CD4-positive, alpha-beta T cell treated with Interleukin-4 for 4 hours (primary cell): ENCODE data around the gene GFI1B.
"Not testable (repeated sequence)": the region's sequence is repeated elsewhere in the genome, so short reads cannot be mapped to it uniquely, and the experiment has no call there.

Experiments
- DNase-seq: peaks from one replicate; pipeline ENCODE4 v3.0.0-alpha.2; 2020

The GFI1B gene

DNA sequence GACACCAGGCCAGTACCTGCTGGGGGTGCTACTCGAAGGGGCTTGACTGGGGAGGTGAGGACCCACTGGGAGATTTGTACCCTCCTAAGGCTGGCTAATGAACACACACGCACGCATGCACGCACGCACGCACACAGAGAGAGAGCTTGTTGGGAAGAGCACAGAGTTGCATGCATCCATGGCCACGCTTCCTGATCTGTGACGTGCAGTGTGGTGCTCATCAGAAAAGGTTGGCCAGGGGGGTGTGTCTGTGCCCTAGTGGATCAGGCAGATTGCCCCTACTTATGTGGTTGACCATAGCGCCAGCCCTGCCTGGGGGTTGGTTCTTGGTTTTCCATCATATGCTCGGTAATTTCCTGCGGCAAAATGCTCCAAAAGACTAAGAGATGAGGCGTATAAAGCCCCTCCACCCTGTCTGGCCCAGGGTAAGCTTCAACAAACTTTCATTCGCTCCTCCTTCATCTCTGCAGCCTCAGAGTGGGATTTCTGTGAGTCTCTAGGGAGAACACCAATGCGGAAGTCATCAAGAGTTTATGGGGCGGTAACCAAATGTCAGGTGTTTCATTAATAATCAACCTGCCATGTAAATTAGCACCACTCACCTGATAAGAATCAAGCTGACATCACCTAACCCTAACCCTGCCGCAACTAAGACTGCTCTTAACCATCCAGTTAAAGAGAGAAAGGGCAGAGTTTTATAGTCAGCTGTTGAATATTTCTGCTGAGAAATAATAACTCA lies 8.0 kb upstream of the GFI1B start:
- no peak for DNase-seq

DNA sequence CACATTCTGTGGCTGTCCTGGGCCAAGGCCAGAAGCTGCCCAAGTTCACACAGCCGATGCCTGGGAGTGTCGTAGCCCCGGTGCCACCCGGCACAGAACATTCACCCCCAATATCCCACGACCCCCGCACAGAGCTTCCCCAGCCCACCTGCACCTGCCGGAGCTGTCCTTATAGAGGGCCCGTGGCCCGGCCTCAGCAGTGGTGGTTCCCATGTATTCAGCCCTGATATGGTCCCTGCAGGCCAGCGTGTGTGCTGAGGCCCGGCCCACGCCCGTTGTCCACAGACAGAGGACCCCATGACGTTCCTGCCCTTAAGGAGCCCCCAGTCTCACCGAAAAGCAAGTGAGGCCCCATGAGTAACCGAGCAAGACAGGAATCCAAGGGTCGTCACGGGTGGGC lies 5.3 kb upstream of the GFI1B start:
- DNase-seq = no peak

DNA sequence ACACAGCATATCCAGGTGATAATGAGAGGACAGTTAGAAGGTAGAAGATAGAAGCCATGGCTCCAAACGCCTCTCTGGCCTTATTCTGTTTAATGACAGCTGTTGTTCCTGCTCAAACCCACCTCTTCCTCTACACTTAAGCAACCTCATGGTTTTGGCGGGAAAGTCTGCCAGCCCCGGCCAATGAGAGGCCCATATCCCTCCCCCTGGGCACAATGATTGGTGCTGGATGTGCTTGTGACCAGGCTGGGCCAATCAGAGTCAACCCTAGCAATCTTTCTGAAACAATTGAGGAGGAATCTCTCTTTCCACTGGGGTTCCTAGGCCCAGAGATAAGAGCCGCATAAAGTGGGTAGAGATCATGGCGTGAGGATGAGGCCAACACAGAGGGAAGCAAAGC lies 4.8 kb upstream of the GFI1B start:
- DNase-seq = no peak

DNA sequence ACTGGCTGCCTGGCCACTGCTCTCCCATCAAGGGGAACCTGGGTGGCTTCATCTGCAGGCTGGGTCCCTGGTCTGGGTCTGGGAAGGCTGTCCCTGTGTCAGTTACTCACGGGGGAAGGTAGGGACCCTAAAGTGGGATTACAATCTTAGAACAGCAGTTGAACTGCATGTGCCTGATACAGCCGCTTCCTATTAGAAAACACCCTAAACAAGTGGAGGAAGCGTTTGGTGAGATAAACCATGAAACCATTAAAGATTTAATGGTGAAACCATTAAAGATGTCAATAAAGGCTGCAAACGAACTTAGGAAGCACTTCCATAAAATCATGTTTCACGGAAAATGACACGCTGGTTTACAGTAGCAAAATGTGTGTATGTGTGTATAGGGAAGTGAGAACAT lies 2.5 kb upstream of the GFI1B start:
- no peak for DNase-seq

DNA sequence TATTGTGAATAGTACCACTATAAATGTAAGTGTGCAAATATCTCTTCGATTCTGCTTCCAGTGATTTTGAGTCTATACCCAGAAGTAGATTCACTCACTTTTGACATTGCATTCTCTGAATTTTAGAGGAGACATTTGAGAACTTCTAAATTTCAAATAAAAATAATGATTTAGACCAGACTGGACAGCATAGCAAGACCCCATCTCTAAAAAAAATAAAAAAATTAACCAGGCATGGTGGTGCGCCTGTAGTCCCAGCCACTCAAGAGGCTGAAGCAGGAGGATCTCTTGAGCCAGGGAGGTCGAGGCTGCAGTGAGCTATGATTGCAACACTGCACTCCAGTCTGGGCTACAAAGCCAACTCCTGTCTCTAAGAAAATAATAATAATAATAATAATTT lies 1.9 kb upstream of the GFI1B start:
- no peak for DNase-seq

DNA sequence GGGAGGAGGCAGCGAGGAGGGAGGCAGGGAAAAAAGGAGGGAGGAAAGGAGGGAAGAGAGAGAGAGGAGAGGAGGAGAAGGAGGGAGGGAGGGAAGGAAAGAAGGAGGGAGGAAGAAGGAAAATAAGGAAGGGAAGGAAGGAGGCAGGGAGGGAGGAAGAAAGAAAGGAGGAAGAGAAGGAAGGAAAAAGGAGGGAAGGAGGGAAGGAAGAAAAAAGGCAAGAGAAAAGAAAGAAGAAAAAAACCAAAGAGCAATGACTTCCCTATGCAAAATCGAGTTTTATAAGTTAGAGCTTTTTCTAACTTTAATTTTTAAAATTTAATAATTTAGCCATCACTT lies 413 bp upstream of the GFI1B start:
- DNase-seq = no peak

DNA sequence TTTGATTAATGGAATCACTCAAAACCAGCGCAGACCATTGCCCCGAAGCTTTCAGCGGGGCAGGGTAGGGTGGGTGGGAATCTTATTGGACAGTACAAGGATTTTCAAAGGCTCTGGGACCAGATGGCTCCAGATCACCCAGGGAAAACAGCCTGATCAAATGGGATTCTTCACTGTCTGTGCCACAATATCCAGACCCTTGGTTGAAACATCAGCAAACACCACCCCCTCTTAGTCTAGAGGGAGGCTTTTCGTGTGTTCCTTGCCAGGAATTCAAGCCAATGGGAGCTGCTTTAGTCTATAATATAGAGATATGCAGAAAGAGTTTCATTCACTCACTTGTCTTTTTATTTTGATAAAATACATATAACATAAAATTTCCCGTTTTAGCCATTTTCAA lies 1.7 kb downstream of the GFI1B start:
- DNase-seq = no peak

DNA sequence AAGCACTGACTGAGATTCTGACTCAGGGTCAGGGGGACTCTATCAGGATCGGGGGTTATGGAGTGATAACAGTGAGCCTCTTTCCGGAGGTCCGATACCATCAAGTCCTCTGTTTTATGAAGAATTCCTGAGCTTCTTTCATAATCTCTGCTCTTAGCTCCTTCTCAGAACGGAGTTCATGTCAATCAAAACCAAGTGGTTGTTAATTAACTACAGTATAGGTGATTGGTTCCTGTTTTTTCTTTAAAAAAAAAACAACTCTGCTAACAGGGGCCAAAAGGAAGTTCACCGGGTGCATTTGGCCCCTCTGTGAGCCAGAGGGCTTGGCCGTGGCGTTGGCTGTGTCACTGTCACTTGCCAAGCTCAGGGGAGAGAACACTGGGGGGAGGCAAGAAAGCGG lies 4.0 kb downstream of the GFI1B start:
- DNase-seq = no peak

DNA sequence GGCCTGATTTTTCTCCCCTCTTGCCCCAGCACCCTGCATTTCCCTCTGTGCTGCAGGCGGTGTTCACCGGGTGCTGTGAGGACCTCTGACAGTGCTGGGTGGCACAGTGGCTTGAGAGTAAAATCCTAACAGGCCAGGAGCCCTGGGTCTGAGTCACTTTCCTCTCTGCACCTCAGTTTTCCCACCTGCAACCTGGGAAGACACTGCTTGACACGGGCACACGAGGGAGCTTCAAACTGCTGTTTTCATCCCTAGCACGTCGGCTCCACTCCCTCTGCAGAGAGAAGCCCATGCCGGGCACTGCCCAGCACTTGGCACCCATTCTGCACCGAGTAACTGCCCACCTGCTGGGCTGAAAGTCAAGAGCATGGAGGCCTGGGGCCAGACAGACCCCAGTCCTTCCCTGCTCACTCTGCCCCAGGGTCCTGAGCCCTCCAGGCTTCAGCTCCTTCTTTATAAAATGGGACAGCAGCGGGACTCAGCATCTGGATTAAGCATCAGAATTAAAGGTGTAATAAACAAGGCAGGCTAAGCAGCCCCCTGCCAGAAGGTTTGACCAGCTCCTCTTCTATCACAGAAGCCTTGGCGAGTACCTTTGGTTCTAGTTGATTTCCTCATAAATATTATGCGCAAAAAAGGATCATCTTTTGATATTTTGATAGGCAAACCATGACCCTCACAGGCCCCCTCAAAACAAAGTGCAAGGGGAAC lies 5.2 kb downstream of the GFI1B start:
- DNase-seq = no peak

DNA sequence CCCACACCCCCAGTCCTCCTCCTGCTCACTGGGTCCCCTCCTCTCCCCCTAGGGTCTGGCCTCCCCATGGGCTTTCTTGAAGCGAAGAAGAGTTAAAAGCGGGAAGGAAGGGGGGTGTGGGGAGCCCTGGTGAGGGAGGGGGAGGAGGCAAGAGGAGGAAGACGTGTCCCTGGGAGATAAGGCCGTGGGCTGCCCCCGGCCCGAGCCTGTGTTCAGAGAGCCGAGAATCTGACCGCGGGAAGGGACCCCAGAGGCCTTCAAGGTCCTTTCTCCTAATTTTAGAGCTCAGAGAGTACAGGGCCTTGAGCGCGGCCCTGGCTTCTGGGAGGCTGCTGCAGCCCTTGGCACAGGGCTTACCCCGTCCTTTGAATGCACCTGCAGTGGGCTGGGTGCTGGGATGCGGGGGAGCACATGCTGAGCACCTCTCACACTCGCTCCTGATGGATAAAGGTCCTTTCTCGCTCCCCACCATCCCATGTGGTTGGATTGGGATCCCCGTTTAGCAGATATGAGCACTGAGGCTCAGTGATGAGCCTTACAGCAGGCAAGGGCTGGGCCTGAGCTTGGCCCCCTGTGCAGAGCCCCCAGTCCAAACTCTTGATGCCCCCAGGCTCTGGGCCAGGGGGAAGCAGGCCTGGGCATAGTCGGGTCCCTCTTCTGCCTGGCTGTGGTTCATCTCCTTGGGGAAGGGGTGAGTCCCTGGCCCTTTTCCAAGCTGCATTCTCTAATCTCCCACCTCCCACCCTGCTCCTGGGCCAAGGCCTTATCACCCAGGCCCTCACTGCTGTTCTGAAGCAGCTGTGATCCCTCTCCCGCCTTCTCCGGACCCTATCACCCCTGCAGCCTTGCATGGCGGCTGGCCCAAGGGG lies 5.9 kb downstream of the GFI1B start:
- no peak for DNase-seq

DNA sequence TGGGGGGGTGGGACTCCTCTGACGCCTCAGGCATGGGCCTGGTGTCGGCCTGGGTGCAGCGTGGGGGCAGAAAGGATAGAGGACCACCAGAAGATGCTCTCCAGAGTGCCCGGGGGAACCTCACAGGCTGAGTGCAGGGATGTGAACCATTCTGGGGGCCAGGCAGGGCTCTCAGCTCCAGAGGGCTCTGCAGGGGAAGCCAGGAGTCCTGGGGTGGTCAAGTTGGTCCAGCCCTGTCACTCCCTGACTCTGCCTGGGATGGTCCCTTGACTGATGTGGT lies 6.5 kb downstream of the GFI1B start:
- DNase-seq = no peak

DNA sequence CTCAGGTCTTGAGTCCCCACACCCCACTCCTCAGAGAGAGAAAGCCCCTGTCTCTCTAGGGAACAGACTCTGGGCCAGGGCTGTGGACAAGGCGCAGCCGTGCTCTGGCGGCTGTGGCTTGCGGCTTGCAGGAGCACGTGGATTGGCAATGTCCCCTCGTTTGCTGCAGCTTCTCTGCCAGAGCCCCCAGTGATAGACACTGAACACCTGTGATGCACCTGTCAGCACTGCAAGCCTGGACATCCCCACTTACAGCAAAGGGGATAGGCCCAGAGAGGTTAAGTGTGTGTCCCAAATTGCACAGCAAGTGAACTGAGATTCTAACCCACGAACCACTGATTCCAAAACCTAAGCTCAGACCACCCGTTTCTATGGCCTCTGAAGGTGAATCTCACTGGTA lies 7.0 kb downstream of the GFI1B start:
- no peak for DNase-seq

DNA sequence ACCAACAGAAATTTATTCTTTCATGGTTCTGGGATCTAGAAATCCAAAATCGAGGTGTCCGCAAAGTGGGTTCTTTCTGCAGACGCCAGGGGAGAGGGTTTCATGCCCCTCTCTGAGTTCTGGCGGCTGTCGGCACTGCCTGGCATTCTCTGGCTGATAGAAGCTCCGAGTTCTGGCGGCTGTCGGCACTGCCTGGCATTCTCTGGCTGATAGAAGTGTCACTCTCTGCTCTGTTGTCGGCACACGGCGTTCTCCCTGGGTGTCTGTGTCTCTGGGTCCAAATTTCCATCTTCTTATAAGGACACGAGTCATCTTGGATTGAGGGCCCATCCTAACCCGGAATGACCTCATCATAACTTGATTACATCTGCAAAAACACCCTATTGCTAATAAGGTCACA lies 7.6 kb downstream of the GFI1B start:
- DNase-seq = no peak

DNA sequence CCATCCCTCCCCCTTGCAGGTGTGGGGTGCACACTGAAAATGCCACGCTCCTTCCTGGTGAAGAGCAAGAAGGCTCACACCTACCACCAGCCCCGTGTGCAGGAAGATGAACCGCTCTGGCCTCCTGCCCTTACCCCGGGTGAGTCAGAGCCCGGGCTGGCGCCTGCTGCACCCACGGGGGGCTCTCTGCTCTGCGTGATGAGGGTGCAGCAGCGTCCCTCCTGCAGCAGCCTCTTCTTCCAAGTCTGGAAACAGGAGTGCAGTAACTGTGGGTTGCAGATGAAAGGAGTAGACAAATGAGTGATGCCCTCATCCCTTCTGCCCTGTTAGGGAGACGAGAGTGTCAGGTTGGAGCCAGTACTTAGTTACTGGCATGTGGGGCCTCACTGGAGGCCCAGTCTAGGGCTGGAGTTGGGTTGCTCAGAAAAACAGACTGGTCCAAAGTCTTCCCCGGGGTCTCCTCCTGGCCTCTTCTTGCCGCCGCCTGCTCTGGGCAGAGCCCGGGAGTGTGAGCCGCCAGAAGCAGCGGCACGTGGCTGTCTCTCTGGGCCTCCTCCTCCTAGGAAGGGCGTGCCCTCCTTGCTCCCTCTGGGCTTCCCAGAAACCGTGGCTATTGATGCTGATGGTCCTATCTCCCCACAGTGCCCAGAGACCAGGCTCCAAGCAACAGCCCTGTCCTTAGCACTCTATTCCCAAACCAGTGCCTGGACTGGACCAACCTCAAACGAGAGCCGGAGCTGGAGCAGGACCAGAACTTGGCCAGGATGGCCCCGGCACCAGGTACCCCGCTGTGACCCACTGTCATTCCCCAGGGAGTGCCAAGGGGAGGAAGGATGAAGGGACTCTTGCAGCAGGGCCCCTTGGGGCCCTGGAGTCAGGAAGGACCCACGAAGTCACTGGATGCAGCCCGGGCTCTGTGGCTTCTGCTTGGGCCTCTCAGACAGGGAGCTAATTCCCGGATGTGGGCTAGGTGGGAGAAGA lies 8.4 kb downstream of the GFI1B start:
- DNase-seq = no peak

DNA sequence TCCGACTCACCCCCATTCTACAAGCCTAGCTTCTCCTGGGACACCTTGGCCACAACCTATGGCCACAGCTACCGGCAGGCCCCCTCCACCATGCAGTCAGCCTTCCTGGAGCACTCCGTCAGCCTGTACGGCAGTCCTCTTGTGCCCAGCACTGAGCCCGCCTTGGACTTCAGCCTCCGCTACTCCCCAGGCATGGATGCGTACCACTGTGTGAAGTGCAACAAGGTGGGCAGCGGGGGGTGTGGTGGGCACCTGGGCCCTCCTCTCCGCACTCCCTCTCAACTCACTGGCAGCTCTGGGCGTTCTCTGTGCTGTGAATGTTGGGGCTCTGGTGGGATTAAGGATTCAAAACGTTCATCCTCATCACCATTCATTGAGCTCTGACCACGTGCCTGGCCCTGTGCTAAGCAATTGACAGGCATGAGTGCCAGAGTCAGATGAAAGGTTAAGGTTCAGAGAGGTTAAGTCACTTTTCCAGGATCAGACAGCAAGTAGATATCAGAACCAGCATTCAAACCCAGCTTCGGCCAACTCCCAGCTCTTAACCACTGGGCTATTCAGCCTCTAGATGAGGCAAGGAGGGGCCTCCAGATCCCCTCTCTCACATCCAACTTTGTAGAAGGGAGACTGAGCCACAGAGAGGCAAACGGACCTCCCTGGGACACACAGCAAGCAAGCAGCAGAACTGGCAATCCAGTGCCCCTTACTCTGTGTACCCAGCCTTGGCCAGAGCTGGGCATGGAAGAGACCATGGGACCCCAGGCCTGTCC lies 9.9 kb downstream of the GFI1B start:
- DNase-seq = no peak

DNA sequence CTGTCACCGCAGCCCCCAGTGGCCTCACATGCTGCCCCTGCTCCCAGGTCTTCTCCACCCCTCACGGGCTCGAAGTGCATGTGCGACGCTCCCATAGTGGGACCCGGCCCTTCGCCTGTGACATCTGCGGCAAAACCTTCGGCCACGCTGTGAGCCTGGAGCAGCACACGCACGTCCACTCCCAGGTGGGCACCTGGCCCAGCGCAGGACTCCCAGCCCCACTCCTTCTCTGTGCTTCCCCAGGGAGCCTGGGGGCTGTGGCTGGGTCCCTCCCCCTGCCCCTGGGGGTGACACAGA lies 10.5 kb downstream of the GFI1B start:
- DNase-seq = no peak

DNA sequence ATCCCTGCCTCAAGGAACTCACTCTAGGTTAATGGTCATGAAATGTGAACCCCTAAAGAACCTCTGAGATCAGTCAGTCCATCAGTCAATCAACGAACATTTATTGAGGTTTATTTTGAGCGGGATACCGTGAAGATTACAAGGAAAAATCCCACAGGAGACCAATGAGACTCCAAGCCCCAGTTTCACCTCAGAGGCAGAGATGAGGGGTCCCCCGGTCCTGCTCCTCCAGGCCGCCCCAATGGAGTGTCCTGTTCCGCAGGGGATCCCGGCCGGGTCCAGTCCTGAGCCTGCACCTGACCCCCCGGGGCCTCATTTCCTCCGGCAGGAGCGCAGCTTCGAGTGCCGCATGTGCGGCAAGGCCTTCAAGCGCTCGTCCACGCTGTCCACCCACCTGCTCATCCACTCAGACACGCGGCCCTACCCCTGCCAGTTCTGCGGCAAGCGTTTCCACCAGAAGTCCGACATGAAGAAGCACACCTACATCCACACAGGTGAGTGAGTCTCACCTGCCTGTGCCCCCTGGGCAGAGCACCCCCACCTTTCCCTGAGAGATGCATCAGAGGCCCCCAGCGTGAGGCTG lies 11.0 kb downstream of the GFI1B start:
- no peak for DNase-seq

DNA sequence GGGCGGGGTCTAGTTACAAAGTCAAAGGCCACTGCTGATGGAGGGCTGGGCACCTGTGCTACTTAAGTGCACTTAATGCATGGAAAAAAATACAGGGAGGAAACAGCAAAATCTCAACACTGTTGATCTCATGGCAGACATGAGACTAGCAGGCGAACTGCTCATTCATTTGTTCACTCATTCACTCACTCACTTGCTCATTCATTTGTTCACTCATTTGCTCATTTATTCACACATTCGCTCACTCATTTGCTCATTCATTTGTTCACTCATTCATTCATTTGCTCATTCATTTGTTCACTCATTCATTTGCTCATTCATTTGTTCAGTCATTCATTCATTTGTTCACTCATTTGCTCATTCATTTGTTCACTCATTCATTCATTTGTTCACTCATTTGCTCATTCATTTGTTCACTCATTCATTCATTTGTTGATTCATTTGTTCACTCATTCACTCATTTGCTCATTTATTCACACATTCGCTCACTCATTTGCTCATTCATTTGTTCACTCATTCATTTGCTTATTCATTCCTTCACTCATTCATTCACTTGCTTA lies 11.6 kb downstream of the GFI1B start:
- DNase-seq = not testable (repeated sequence)

DNA sequence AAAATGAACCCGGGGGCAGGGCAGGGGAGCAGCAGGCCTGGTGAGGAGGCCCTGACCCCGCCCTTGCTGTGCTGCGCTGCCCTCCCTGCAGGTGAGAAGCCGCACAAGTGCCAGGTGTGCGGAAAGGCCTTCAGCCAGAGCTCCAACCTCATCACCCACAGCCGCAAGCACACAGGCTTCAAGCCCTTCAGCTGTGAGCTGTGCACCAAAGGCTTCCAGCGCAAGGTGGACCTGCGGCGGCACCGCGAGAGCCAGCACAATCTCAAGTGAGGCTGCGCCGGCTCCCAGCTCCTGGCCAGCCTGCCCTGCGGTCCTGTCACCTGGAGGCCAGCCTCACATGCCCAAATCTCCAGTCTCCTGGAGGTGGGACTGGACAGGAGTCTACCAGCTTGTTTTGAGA lies 12.3 kb downstream of the GFI1B start:
- no peak for DNase-seq

DNA sequence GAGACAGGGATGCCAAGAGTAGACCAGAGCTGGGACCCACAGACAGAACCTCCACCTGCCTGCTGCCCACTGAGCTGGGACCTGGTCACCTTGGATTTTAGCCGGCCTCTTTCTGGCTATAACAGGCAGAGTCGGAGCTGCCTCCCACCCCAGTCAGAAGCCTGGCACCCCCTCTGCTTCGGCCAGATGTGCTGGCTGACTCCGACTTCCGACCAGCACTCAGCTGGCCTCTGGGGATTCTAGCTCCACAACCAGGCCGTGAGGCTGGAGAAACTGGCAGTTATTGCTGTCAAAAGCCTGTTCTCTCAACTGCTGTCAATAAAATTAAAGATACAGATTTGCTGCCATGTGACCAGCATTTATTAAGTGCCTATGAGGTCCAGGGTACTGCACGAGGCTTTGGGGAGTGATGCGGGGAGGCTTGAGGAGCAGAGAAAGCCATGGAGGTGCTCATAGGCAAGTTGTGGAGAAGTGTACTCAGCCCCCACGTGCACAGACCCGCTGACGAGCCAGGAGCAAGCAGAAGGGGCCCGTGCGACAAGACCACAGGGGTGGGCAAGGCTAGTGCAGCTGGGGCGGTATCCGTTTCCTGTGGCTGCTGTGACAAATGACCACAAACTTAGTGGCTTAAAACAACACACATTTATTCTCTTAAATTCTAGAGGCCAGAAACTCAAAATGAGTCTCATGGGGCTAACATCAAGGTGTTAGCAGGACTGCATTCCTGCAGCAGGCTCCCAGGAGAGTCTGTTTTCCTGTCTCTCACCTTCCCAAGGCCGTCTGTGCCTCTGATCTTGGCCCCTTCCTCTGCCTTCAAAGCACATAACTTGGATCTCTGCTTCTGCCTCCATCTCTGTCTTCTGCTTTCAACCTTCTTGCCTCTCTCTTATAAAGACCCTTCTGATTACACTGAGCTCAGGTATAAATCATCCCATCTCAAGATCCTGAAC lies 13.1 kb downstream of the GFI1B start:
- DNase-seq = no peak
